HG02623 (cell line): ENCODE data around the gene ZNF182.
A peak's percentile ranks its signal among the peaks of the same experiment; 100 is the strongest.
"Not testable (repeated sequence)": the region's sequence is repeated elsewhere in the genome, so short reads cannot be mapped to it uniquely, and the experiment has no call there.

Experiments
- ATAC-seq: cut with Tn5 transposase; IDR thresholded peaks from one replicate; pipeline ENCODE4 v1.9.1; 2021; ENCODE audit warnings: moderate library complexity; ENCODE audit not compliant: unreplicated experiment

Gene ZNF182

GRCh38 chrX:48003758-48004457 lies at the start of gene ZNF182:
Gene ZNF182, minus strand, starts transcription at chrX:48003989. Its CDS starts 1,380 bp downstream, at chrX:48002609.
- peak; percentile 92 for ATAC-seq

GRCh38 chrX:48046846-48047245 lies 43.1 kb upstream of the ZNF182 start:
- ATAC-seq: no peak

- ATAC-seq: no peak
Observed at GRCh38 chrX:48045410-48046311, 41.9 kb upstream of the ZNF182 start.

- no peak for ATAC-seq
Observed at GRCh38 chrX:48043056-48043455, 39.3 kb upstream of the ZNF182 start.

DNA sequence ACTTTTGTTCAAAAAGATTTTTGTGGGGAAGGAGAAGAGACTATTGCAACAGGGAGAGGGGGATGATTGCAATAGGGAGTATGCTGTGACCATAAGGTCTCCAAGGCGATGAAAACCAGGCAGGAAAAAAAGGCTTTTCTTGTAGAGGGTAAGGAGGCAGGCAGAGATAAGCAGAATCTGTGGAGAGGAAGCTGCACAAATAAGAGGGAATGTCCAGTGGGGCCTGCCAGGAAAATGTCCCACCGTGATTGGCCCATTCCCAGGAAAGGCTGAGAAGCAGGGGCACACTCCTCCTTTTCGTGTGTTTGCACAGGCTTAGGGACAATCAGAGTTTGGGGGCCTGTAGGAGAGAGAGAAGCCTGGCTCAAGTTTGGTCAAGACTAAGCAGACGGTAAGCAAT lies 32.1 kb upstream of the ZNF182 start:
- no peak for ATAC-seq

DNA sequence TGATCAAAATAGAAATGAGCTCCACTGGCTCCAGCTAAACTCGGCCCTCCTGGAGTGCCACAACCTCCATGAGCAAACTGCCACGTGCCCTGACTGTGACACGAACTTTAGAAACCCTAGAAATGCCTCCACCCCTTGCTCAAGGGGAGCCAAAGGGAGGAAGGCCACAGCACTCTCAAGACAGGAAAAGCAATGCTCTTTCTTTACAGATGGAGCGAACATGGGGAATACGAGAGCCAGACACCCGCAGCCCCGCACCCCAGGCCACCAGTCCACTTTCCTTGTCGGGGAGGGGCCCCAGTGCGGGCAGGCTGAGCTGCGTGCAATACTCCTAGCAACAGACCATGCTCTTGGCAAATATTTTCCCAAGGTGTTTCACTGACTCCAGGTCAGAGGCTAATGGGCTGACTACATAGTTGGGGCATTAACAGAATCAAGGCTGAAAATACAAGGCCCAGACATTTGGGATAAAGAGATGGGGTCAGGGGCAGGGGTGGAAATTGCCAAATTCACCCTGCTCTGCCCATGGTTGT lies 26.9 kb upstream of the ZNF182 start:
- not testable (repeated sequence) for ATAC-seq

GRCh38 chrX:48030237-48030636 lies 26.4 kb upstream of the ZNF182 start:
- no peak for ATAC-seq

- ATAC-seq: no peak
Observed at GRCh38 chrX:48028091-48028490, 24.3 kb upstream of the ZNF182 start.

- not testable (repeated sequence) for ATAC-seq
Observed at GRCh38 chrX:48027545-48027944, 23.8 kb upstream of the ZNF182 start.

DNA sequence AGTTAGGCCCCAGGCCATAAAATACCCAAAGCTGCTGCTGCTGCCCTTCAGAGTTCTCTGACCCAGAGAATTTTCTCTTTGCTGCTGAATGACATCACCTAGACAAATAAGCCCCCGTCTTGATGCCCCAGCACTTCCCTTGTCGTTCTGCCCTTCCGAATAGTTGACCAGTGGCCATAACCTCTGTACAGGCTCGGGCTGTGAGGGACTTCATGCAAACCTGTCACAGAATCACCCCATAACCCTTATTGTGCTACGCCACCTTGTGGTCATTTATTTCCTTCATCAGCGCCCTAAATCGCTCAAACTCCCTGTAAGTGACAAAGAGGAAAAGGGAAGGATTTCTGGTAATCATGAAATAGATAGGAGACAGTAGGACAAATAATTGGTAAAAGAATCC lies 21.8 kb upstream of the ZNF182 start:
- no peak for ATAC-seq

DNA sequence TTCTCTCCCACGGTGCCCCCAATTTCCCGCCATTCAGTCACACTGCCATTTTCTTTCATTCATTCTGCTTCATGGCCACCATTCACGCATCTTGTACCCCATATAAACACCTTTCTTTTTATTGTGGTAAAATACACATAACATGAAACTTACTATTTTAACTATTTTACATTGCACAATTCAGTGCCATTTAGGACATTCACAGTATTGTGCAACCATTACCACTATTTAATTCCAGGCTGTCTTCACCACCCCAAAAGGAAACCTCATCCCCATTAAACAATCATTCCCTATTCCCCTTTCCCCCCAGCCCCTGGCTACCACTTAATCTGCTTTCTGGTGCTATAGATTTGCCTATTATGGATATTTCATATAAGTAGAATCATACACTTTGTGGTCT lies 18.9 kb upstream of the ZNF182 start:
- ATAC-seq: no peak

DNA sequence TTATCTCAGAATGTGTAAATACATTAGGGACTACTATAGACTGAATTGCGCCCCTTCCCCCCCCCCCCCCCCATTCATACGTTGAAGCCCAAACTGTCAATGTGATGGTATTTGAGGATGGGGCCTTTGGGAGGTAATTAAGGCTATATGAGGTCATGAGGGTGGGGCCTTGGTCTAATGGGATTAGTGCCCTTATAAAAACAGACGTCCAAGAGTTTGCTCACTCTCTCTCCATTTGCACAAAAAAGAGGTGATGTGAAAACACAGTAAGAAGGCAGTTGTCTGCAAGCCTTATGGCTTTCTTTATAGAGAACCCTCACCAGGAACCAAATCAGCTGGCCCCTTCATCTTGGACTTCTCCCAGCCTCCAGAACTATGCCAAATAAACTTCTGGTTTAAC lies 18.3 kb upstream of the ZNF182 start:
- no peak for ATAC-seq

- ATAC-seq: no peak
Observed at GRCh38 chrX:48021026-48021900, 17.5 kb upstream of the ZNF182 start.

DNA sequence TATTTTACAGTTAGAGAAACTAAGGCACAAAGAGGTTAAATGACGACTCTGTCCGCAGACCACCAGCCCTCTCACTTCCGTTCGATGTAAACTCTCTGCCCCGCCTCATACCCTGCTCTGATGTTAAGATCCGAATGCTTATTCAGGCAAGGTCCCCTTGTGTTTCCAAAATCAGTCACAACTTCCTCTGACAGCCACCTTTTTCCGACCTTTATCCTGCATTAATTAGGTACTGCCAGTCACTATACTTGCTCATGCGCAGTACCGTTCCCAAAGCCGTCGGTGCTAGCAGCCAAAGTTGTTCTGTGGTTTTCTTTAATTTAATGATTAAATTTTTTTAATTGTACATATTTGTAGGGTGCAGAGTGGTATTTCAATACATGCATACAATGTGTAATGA lies 16.7 kb upstream of the ZNF182 start:
- not testable (repeated sequence) for ATAC-seq

- ATAC-seq: not testable (repeated sequence)
Observed at GRCh38 chrX:48019892-48020291, 16.1 kb upstream of the ZNF182 start.

- not testable (repeated sequence) for ATAC-seq
Observed at GRCh38 chrX:48016583-48017310, 13.0 kb upstream of the ZNF182 start.

GRCh38 chrX:48009445-48009960 lies 5.7 kb upstream of the ZNF182 start:
- not testable (repeated sequence) for ATAC-seq

- ATAC-seq: not testable (repeated sequence)
Observed at GRCh38 chrX:48006688-48007087, 2.9 kb upstream of the ZNF182 start, which contains the start of gene SPACA5. Gene SPACA5, plus strand, starts transcription at chrX:48006988. Its CDS starts 815 bp downstream, at chrX:48007803.

DNA sequence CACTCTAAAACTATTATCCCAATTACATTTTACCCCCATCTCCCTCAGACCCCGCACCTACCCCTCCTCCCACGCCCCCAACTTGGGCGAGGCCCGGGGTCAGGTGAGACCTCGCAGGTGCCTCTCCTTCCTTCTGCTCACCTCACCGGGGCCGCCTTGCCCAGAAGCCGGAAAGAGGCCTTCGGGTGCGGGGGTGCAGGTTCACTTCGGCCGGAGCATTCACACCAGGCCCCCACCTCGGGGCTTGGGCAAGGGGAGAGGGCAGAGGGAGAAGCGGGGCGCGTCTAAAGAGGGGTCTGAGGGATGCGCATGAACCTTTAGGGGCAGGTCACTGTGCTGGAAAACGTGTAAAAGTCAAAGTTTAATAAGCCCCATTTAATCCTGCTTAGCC lies 427 bp downstream of the ZNF182 start:
- ATAC-seq: no peak

DNA sequence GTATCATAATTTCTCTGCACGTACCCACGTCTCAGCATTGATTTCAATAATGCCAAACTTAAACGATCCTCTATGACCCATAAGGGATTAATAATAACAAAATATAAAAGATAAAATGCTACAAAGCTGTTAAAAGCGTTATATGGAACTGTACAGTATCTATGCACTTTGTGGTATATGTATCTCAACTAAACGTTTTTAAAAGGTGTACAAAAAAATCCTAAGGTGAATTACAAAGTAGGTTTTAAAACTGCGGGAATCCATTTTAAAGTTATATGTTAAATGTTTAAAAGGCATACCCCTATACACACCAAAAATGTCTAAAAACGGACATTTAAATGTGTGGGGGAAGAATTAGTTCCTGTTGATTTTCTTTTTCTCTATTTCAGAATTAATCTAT lies 860 bp downstream of the ZNF182 start:
- ATAC-seq: no peak
